Measurements from ENCODE around the gene DEAF1. TPM values are rescaled to one million over a fixed set of nuclear protein-coding genes. Genes with fewer than 3 reads are reported as not detected.

Gene DEAF1
- total and polyA plus RNA-seq, 2 of the 13 experiments (the other 11 are each of a cell fraction or from before 2014, with no cell fraction given) = 22.3 to 29.6 TPM

DNA sequence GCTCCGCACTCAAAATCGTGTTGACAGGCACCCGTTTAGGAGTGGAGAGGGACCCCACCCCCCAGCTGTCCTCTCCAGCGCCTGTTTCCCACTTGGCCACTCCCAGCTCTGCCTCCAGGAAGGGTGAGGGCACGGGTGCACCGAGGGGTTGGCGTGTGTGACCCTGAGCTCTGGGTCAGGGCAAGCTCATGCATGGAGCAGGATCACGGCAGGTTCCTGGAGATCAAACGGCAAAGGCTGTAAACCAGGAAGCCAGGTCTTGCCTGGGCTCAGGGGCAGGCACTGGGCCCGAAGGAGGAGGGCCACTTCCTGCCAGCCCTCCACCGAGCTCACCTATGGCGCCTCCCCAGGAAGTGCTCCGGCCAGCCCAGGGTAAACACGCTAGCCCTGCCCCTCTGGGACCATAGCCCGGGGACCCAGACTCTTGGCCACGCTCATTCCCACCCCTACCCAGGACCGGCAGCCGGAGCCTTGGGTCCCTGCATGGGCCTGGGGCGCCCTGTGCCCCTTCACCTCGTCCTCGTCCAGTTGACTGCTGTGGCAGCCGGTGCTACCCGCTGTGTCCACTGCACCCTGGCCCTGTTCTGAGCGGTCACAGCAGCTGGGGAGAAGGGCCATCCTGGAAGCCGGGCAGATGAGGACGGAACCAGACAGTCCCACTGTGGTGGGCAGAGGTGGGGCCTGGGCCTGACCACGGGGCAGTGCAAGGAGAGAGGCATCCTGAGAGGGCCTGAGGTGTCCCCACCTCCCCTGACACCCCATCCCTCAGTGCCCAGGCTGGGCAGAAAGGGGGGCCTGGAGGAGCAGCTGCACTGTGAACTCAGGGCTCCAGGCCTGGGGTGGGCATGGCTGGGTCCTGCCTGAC lies 10.0 kb upstream of the DEAF1 start (continued):
- TF ChIP-seq GPN1 (CRISPR knock-in tag; IDR thresholded peaks at IDR 0.05; ENCODE audit: borderline replicate concordance) (no peak), ZNF614 (CRISPR knock-in tag; IDR thresholded peaks at IDR 0.05; ENCODE audit: borderline replicate concordance) (peak; percentile 92), MIXL1 (CRISPR knock-in tag; IDR thresholded peaks at IDR 0.05) (peak; percentile 77), CTCF (CRISPR knock-in tag; IDR thresholded peaks at IDR 0.05) (peak; percentile 54), NCOA2 (CRISPR knock-in tag; IDR thresholded peaks at IDR 0.05) (peak; percentile 80), CHCHD3 (CRISPR knock-in tag; IDR thresholded peaks at IDR 0.05) (0 out of 2 replicates have a peak, but pooled peaks have one; percentile 18), HMGXB4 (CRISPR knock-in tag; IDR thresholded peaks at IDR 0.05; ENCODE audit: borderline replicate concordance in 1 of 2, low read depth in 1 of 2) (peak in 1 of 2 experiments; percentile 62; a peak in 2 of 4 replicates), TAF1 (CRISPR knock-in tag; IDR thresholded peaks at IDR 0.05) (peak; percentile 85), ZNF83 (CRISPR knock-in tag; IDR thresholded peaks at IDR 0.05; ENCODE audit: borderline replicate concordance) (no peak), ZNF589 (CRISPR knock-in tag; conservative IDR thresholded peaks at IDR 0.05) (peak; percentile 44; the same call in 1 of the 2 replicates), POGZ (CRISPR knock-in tag; IDR thresholded peaks at IDR 0.05) (peak; percentile 72), ZNF552 (CRISPR knock-in tag; IDR thresholded peaks at IDR 0.05; ENCODE audit: borderline replicate concordance) (no peak; the same call in 1 of the 2 replicates), CC2D1A (CRISPR knock-in tag; IDR thresholded peaks at IDR 0.05) (no peak), SMAD9 (CRISPR knock-in tag; IDR thresholded peaks at IDR 0.05) (peak; percentile 17; the same call in 1 of the 2 replicates), ZNF33A (CRISPR knock-in tag; IDR thresholded peaks at IDR 0.05; ENCODE audit: borderline replicate concordance) (no peak), SAP130 (CRISPR knock-in tag; IDR thresholded peaks at IDR 0.05; ENCODE audit: low read depth) (peak; percentile 98), KDM6A (CRISPR knock-in tag; IDR thresholded peaks at IDR 0.05; ENCODE audit: low read depth) (peak; percentile 64; the same call in 1 of the 2 replicates), ZNF24 (IDR thresholded peaks at IDR 0.05) (no peak), NFRKB (IDR thresholded peaks at IDR 0.05) (no peak), ZNF629 (CRISPR knock-in tag; conservative IDR thresholded peaks at IDR 0.05) (peak; percentile 54; the same call in 1 of the 2 replicates), ZNF883 (CRISPR knock-in tag; IDR thresholded peaks at IDR 0.05; ENCODE audit: not compliant biosample characterization) (peak; percentile 65), ZFP41 (CRISPR knock-in tag; IDR thresholded peaks at IDR 0.05; ENCODE audit: borderline replicate concordance) (no peak), SRSF1 (optimal IDR thresholded peaks at IDR 0.05; ENCODE audit: low read depth, low read length) (peak; percentile 81)
- TF ChIP-seq, protein P1, sequence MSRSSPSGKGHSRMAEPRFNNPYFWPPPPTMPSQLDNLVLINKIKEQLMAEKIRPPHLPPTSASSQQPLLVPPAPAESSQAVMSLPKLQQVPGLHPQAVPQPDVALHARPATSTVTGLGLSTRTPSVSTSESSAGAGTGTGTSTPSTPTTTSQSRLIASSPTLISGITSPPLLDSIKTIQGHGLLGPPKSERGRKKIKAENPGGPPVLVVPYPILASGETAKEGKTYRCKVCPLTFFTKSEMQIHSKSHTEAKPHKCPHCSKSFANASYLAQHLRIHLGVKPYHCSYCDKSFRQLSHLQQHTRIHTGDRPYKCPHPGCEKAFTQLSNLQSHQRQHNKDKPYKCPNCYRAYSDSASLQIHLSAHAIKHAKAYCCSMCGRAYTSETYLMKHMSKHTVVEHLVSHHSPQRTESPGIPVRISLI (CRISPR knock-in tag; IDR thresholded peaks at IDR 0.05; ENCODE audit: borderline replicate concordance) = no peak
- TF ChIP-seq, protein P2, sequence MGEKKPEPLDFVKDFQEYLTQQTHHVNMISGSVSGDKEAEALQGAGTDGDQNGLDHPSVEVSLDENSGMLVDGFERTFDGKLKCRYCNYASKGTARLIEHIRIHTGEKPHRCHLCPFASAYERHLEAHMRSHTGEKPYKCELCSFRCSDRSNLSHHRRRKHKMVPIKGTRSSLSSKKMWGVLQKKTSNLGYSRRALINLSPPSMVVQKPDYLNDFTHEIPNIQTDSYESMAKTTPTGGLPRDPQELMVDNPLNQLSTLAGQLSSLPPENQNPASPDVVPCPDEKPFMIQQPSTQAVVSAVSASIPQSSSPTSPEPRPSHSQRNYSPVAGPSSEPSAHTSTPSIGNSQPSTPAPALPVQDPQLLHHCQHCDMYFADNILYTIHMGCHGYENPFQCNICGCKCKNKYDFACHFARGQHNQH (CRISPR knock-in tag; IDR thresholded peaks at IDR 0.05) = peak; percentile 95
